Measurements from ENCODE around the gene RFWD3. TPM values are rescaled to one million over a fixed set of nuclear protein-coding genes. Genes with fewer than 3 reads are reported as not detected.

Gene RFWD3
- 127 and 138 TPM in 2 replicates for total RNA-seq (2021)
- Bru-seq, nascent RNA, result percentile 95 among the genes with signal in this experiment
- percentile 94 among the genes with signal in this experiment for BruChase-seq, experiment 1, labeled RNA remaining after a 2-hour chase
- percentile 92 among the genes with signal in this experiment for BruChase-seq, experiment 2, labeled RNA remaining after a 6-hour chase
- long read RNA-seq, full-length matches to known transcripts, result 64 of 100 reads
- long read RNA-seq, partial matches to known transcripts, result 21 of 100 reads
- long read RNA-seq, other reads (novel, unspliced or antisense), result 15 of 100 reads

DNA sequence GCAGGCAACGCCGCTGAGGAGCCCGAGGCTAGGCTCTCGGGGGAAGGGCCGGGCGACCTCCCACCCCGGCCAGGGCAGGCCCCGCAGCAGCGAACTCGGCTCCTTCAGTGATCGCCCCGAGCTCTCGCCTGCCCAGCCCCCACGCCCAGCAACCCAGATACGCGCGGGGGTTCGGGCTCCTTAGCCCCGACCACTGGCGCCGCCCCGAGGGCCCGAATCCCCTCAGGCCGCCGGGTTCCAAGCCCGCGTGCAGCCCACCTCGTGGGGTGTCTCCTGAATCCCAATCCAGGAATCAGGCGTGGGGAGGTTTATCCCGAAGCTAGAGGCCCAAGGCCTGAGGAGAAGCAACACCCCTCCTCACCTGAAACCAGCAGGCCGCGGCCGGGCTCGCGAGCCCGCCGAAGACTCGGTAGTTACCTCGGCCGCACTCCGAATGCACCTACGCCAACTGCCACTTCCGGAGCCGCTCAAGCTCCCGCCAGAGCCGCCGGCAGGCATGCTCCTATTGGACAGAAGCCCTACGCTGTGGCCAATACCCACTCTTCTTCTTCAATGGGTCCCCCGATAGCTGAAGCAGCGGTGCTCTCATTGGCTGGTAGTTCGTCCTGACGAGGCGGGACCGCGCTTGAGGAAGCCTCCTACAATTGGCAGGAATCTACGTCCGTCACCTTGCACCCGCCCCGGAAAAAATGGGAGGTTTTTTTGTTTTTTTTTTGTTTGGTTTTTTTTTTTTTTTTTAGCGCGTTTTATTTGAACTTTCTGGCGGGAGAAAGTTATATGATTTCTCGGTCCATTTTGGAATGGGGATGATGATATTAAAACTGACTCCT, at the start of gene RFWD3:
Gene RFWD3, minus strand, starts transcription at position 453 of the 830 bp plus-strand sequence. CDS start 5,428 bp downstream, outside the sequence.
- no peaks in the 10 kb centered on the region for H3K27me3 ChIP-seq (replicated peaks; ENCODE audit: insufficient read depth, low read depth, low read length, poor library complexity)
- POLR2A ChIA-PET (ENCODE audit: low non-redundant PET), result no interaction called here
- H3K27ac ChIP-seq (ENCODE audit: low read depth, low read length, poor library complexity, severe bottlenecking), result peak within 1 kb of the TSS; percentile 92
- peak within 1 kb of the TSS; percentile 84 for H3K4me3 ChIP-seq (ENCODE audit: low read depth, low read length, poor library complexity, severe bottlenecking)
- peaks cover 9% of the 10 kb centered on the region for H3K4me1 ChIP-seq (ENCODE audit: insufficient read depth, low read length, poor library complexity, severe bottlenecking)
- TSS peak; percentile 42 for BruUV-seq (replicated peaks)
- no peaks in the 10 kb centered on the region for H3K9me3 ChIP-seq (ENCODE audit: low read depth, low read length, poor library complexity, severe bottlenecking)
- intact Hi-C loops (cut with micrococcal nuclease; ENCODE audit: unreplicated experiment), result no loop called here
- peaks cover 38% of the 10 kb centered on the region for H3K36me3 ChIP-seq (ENCODE audit: insufficient read depth, low read length, poor library complexity, severe bottlenecking)
- DNase-seq (ENCODE audit: low spot score), result peak; percentile 99
- CTCF ChIA-PET, result interaction anchor here (0.6 kb wide), 1 partner anchor 44 kb away, joined by 9 read pairs; no protein-coding TSS in a partner anchor
- TF ChIP-seq, protein P1, sequence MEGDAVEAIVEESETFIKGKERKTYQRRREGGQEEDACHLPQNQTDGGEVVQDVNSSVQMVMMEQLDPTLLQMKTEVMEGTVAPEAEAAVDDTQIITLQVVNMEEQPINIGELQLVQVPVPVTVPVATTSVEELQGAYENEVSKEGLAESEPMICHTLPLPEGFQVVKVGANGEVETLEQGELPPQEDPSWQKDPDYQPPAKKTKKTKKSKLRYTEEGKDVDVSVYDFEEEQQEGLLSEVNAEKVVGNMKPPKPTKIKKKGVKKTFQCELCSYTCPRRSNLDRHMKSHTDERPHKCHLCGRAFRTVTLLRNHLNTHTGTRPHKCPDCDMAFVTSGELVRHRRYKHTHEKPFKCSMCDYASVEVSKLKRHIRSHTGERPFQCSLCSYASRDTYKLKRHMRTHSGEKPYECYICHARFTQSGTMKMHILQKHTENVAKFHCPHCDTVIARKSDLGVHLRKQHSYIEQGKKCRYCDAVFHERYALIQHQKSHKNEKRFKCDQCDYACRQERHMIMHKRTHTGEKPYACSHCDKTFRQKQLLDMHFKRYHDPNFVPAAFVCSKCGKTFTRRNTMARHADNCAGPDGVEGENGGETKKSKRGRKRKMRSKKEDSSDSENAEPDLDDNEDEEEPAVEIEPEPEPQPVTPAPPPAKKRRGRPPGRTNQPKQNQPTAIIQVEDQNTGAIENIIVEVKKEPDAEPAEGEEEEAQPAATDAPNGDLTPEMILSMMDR (conservative IDR thresholded peaks at IDR 0.05; ENCODE audit: low read depth, low read length), result no peak
- no peak for TF ChIP-seq EZH2 (IDR thresholded peaks at IDR 0.05; ENCODE audit: borderline replicate concordance, low read depth, low read length, poor library complexity, severe bottlenecking)

- TF ChIP-seq EZH2 (IDR thresholded peaks at IDR 0.05; ENCODE audit: borderline replicate concordance, low read depth, low read length, poor library complexity, severe bottlenecking), result no peak
- TF ChIP-seq, protein P1 (conservative IDR thresholded peaks at IDR 0.05; ENCODE audit: low read depth, low read length), result no peak; the same call in 1 of the 2 replicates
- DNase-seq (ENCODE audit: low spot score), result no peak
- intact Hi-C loops (cut with micrococcal nuclease; ENCODE audit: unreplicated experiment), result no loop called here
- Histone ChIP-seq H3K9me3 (ENCODE audit: low read depth, low read length, poor library complexity, severe bottlenecking) (no peaks in the 10 kb centered on the region), H3K4me3 (ENCODE audit: low read depth, low read length, poor library complexity, severe bottlenecking) (no peak overlapping the region), H3K27me3 (replicated peaks; ENCODE audit: insufficient read depth, low read depth, low read length, poor library complexity) (no peaks in the 10 kb centered on the region), H3K27ac (ENCODE audit: low read depth, low read length, poor library complexity, severe bottlenecking) (no peak overlapping the region), H3K36me3 (ENCODE audit: insufficient read depth, low read length, poor library complexity, severe bottlenecking) (no peaks in the 10 kb centered on the region), H3K4me1 (ENCODE audit: insufficient read depth, low read length, poor library complexity, severe bottlenecking) (no peaks in the 10 kb centered on the region)
- POLR2A ChIA-PET (ENCODE audit: low non-redundant PET), result no interaction called here
- CTCF ChIA-PET, result interaction anchor here (0.6 kb wide), 1 partner anchor 16 kb away, joined by 4 read pairs; no protein-coding TSS in a partner anchor
- no TSS peak for BruUV-seq (replicated peaks)
Observed at GRCh38 chr16:74716355-74716754, 49.7 kb upstream of the RFWD3 start.

DNA sequence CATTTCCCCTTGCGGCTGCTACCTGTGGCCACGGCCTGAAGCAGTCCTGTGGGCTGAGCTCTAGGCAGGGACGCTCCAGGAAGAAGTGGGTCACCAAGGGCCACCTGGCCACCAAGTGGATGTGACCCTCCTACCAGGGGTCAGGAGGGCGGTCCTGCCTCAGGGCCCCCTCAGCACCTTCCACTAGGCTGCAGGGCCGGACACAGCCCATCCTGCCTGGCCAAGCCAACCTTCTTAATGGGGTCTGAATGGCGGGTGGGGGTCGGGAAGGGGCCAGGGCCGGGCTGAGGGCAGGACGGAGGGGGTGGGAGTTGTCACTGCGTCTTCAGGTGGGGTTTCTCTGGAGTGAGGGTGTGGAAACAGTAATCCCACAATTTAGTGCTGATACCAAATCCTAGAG, 47.2 kb upstream of the RFWD3 start:
- Histone ChIP-seq H3K4me3 (ENCODE audit: low read depth, low read length, poor library complexity, severe bottlenecking) (no peak overlapping the region), H3K27me3 (replicated peaks; ENCODE audit: insufficient read depth, low read depth, low read length, poor library complexity) (no peaks in the 10 kb centered on the region), H3K9me3 (ENCODE audit: low read depth, low read length, poor library complexity, severe bottlenecking) (no peaks in the 10 kb centered on the region), H3K36me3 (ENCODE audit: insufficient read depth, low read length, poor library complexity, severe bottlenecking) (no peaks in the 10 kb centered on the region), H3K4me1 (ENCODE audit: insufficient read depth, low read length, poor library complexity, severe bottlenecking) (no peaks in the 10 kb centered on the region), H3K27ac (ENCODE audit: low read depth, low read length, poor library complexity, severe bottlenecking) (no peak overlapping the region)
- DNase-seq (ENCODE audit: low spot score), result no peak
- TF ChIP-seq, protein P1 (conservative IDR thresholded peaks at IDR 0.05; ENCODE audit: low read depth, low read length), result no peak
- TF ChIP-seq EZH2 (IDR thresholded peaks at IDR 0.05; ENCODE audit: borderline replicate concordance, low read depth, low read length, poor library complexity, severe bottlenecking), result no peak
- no TSS peak for BruUV-seq (replicated peaks)
- ChIA-PET CTCF (no interaction called here), POLR2A (ENCODE audit: low non-redundant PET) (no interaction called here)
- intact Hi-C loops (cut with micrococcal nuclease; ENCODE audit: unreplicated experiment), result no loop called here

All from A673 (cell line).